H9 (cell line): ENCODE measurements around the gene RHOD. TPM values are rescaled to one million over a fixed set of nuclear protein-coding genes. Genes with fewer than 3 reads are reported as not detected.

Experiments
- DNase-seq: peaks from one replicate; pipeline ENCODE4 v3.0.0-alpha.2; 2017
- H2AFZ ChIP-seq: one replicate; pipeline ENCODE4 v1.6.1; 2013; ENCODE audit warnings: mild to moderate bottlenecking, low read length, control low read depth, moderate library complexity
- H2AK5ac ChIP-seq: 2 replicates; pipeline ENCODE4 v1.6.1; 2013; ENCODE audit warnings: low read length, control low read depth, mixed read lengths; ENCODE audit not compliant: insufficient read length
- H2BK120ac ChIP-seq: one replicate; pipeline ENCODE4 v1.6.1; 2013; ENCODE audit warnings: low read depth, mild to moderate bottlenecking, low read length, control low read depth, inconsistent platforms; ENCODE audit not compliant: poor library complexity, severe bottlenecking
- H2BK12ac ChIP-seq: 2 replicates; pipeline ENCODE4 v1.6.1; 2013; ENCODE audit warnings: low read length, control low read depth, mixed read lengths, low read depth; ENCODE audit not compliant: insufficient read length
- H2BK15ac ChIP-seq: 2 replicates; pipeline ENCODE4 v1.6.1; 2013; ENCODE audit warnings: low read depth, low read length, control low read depth
- H2BK20ac ChIP-seq: one replicate; pipeline ENCODE4 v1.6.1; 2013; ENCODE audit warnings: low read depth, mild to moderate bottlenecking, low read length, control low read depth, inconsistent platforms; ENCODE audit not compliant: poor library complexity, severe bottlenecking
- H2BK5ac ChIP-seq: 2 replicates; pipeline ENCODE4 v1.6.1; 2013; ENCODE audit warnings: low read length, control low read depth, mixed read lengths; ENCODE audit not compliant: insufficient read length
- H3K14ac ChIP-seq: 2 replicates; pipeline ENCODE4 v1.6.1; 2013; ENCODE audit warnings: low read length, control low read depth; ENCODE audit not compliant: insufficient read depth
- H3K18ac ChIP-seq: 2 replicates; pipeline ENCODE4 v1.6.1; 2013; ENCODE audit warnings: low read depth, mild to moderate bottlenecking, mixed read lengths, low read length, control low read depth; ENCODE audit not compliant: insufficient read length
- H3K23ac ChIP-seq: 2 replicates; pipeline ENCODE4 v1.6.1; 2013; ENCODE audit warnings: low read length, control low read depth, mixed read lengths, low read depth; ENCODE audit not compliant: insufficient read length
- H3K23me2 ChIP-seq: 2 replicates; pipeline ENCODE4 v1.6.1; 2013; ENCODE audit warnings: low read depth, mild to moderate bottlenecking, mixed read lengths, low read length, control low read depth; ENCODE audit not compliant: insufficient read length, poor library complexity, severe bottlenecking
- H3K27ac ChIP-seq: 2 replicates; pipeline ENCODE4 v1.5.1; 2013; ENCODE audit warnings: low read length, control low read depth, mixed read lengths, low read depth; ENCODE audit not compliant: insufficient read length
- H3K27me3 ChIP-seq: 2 replicates; pipeline ENCODE4 v1.6.1; 2013; ENCODE audit warnings: low read length, control low read depth, inconsistent platforms; ENCODE audit not compliant: insufficient read depth
- H3K4ac ChIP-seq: 2 replicates; pipeline ENCODE4 v1.6.1; 2013; ENCODE audit warnings: low read depth, mild to moderate bottlenecking, control low read depth, inconsistent platforms, low read length, moderate library complexity
- H3K4me1 ChIP-seq: 2 replicates; pipeline ENCODE4 v1.6.1; 2013; ENCODE audit warnings: low read length, control low read depth, inconsistent platforms; ENCODE audit not compliant: insufficient read depth
- H3K4me2 ChIP-seq: 2 replicates; pipeline ENCODE4 v1.6.1; 2013; ENCODE audit warnings: low read length, control low read depth, mixed read lengths; ENCODE audit not compliant: insufficient read length, insufficient read depth
- H3K56ac ChIP-seq: 2 replicates; pipeline ENCODE4 v1.6.1; 2013; ENCODE audit warnings: low read depth, mild to moderate bottlenecking, mixed read lengths, low read length, control low read depth; ENCODE audit not compliant: insufficient read length
- H3K79me1 ChIP-seq: 2 replicates; pipeline ENCODE4 v1.6.1; 2013; ENCODE audit warnings: low read depth, mild to moderate bottlenecking, moderate library complexity, low read length, control low read depth, inconsistent platforms; ENCODE audit not compliant: insufficient read depth, poor library complexity, severe bottlenecking
- H3K79me2 ChIP-seq: 2 replicates; pipeline ENCODE4 v1.6.1; 2013; ENCODE audit warnings: low read length, control low read depth, inconsistent platforms; ENCODE audit not compliant: insufficient read depth
- H3K9ac ChIP-seq: 2 replicates; pipeline ENCODE4 v1.6.1; 2013; ENCODE audit warnings: low read length, control low read depth, mixed read lengths; ENCODE audit not compliant: insufficient read length; ENCODE audit errors: extremely low read depth
- H3K9me3 ChIP-seq: one replicate; pipeline ENCODE4 v1.6.1; 2013; ENCODE audit warnings: low read depth, low read length, inconsistent platforms; ENCODE audit not compliant: control insufficient read depth
- H3T11ph ChIP-seq: one replicate; pipeline ENCODE4 v1.6.1; 2013; ENCODE audit warnings: mild to moderate bottlenecking, low read length, control low read depth, inconsistent platforms
- H4K20me1 ChIP-seq: one replicate; pipeline ENCODE4 v1.6.1; 2013; ENCODE audit not compliant: control insufficient read depth, insufficient read length, insufficient read depth
- H4K5ac ChIP-seq: 2 replicates; pipeline ENCODE4 v1.6.1; 2013; ENCODE audit warnings: low read depth, mild to moderate bottlenecking, mixed read lengths, low read length, control low read depth; ENCODE audit not compliant: insufficient read length
- H4K8ac ChIP-seq: replicated peaks from 2 replicates; pipeline ENCODE4 v1.6.1; 2013; ENCODE audit warnings: low read length, control low read depth, mixed read lengths, low read depth; ENCODE audit not compliant: insufficient read length
- H4K91ac ChIP-seq: 2 replicates; pipeline ENCODE4 v1.6.1; 2013; ENCODE audit warnings: low read depth, mild to moderate bottlenecking, moderate library complexity, mixed read lengths, low read length, control low read depth; ENCODE audit not compliant: insufficient read length
- H3K27ac Mint-ChIP-seq, 3 experiments: 2 replicates in 2 of 3; 3 replicates in 1 of 3; pipeline ENCODE4 v1.8.0; 2020 to 2021; ENCODE audit warnings: mixed read lengths in 3 of 3, mild to moderate bottlenecking in 1 of 3, moderate library complexity in 1 of 3
- H3K27me3 Mint-ChIP-seq: 2 replicates; pipeline ENCODE4 v1.8.0; 2021; ENCODE audit warnings: low read depth, mild to moderate bottlenecking, moderate library complexity, mixed read lengths
- H3K36me3 Mint-ChIP-seq, 3 experiments: 2 replicates in 2 of 3; 3 replicates in 1 of 3; pipeline ENCODE4 v1.8.0; 2020 to 2021; ENCODE audit warnings: low read depth in 3 of 3, mixed read lengths in 3 of 3; ENCODE audit not compliant: insufficient read depth in 1 of 3
- H3K4me1 Mint-ChIP-seq, 2 experiments: 2 replicates each; pipeline ENCODE4 v1.8.0; 2020; ENCODE audit warnings: mixed read lengths in 2 of 2
- H3K4me3 Mint-ChIP-seq, 2 experiments: 2 replicates in 1 of 2; 3 replicates in 1 of 2; pipeline ENCODE4 v1.8.0; 2020 to 2021; ENCODE audit warnings: mild to moderate bottlenecking in 2 of 2, mixed read lengths in 2 of 2, moderate library complexity in 1 of 2
- H3K9me3 Mint-ChIP-seq, 2 experiments: 2 replicates in 1 of 2; 3 replicates in 1 of 2; pipeline ENCODE4 v1.8.0; 2020; ENCODE audit warnings: mild to moderate bottlenecking in 2 of 2, mixed read lengths in 2 of 2, moderate library complexity in 1 of 2
- WGBS: extraction: QIAGEN DNeasy Blood & Tissue Kit; methylation state at CpG from one replicate; pipeline ENCODE4 v1.1.7; 2013; ENCODE audit warnings: missing lambda C conversion rate, low lambda C conversion rate, mixed read lengths; ENCODE audit not compliant: insufficient read length; ENCODE audit errors: extremely low coverage; 5-methylcytosine and 5-hydroxymethylcytosine counted together
- total RNA-seq: library from RNA; stranded (reverse); gene quantifications from 2 replicates; pipeline ENCODE4 v1.2.1, GENCODE V29; 2021
- TF ChIP-seq, protein P1 (sequence below): fragments of 200-600 bp; sonication (generic); conservative IDR thresholded peaks from 3 replicates; pipeline ENCODE4 v1.8.0; 2021; ENCODE audit warnings: antibody characterized with exemption, mild to moderate bottlenecking

Gene RHOD
- total RNA-seq, 1 experiment from 2014 or later: 14.8 TPM

DNA sequence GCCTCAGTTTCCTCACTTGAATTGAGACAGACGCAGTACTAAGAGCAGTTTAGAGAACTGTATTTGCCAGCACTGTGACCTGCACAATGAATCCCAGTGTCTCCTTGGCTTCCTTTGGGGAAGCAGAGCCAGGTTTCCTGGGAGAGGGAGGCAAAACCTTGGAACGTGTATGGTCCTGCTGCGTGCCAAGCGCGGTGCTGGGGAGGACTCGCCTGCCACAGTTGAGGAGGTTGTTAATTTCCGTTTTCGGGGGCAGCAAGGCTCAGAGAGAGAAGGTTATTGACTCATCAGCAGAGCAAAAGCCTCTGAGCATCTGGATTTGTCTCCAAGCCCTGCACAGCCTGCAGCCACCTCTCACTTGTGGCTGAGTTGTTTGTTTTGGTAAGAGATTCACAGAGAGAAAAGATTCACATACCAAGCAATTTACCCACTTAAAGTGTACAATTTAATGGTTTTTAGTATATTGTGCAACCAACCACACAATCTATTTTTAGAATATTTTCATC, 22.9 kb upstream of the RHOD start:
- Histone ChIP-seq H3K14ac (no peak overlapping the region), H3T11ph (no peak overlapping the region), H3K27me3 (no peaks in the 10 kb centered on the region), H2BK5ac (no peak overlapping the region), H2BK12ac (no peak overlapping the region), H3K4ac (no peak overlapping the region), H2BK20ac (no peak overlapping the region), H2BK15ac (no peak overlapping the region), H3K4me1 (no peaks in the 10 kb centered on the region), H2BK120ac (no peak overlapping the region), H3K23ac (no peak overlapping the region), H3K18ac (no peak overlapping the region), H3K79me1 (no peaks in the 10 kb centered on the region), H3K9ac (no peak overlapping the region), H4K91ac (no peak overlapping the region), H3K9me3 (no peaks in the 10 kb centered on the region), H3K4me2 (no peak overlapping the region), H4K8ac (no peak overlapping the region), H2AK5ac (no peak overlapping the region), H4K5ac (no peak overlapping the region), H3K56ac (no peak overlapping the region), H4K20me1 (no peaks in the 10 kb centered on the region), H3K27ac (no peak overlapping the region), H3K79me2 (no peaks in the 10 kb centered on the region), H3K23me2 (no peaks in the 10 kb centered on the region), H2AFZ (no peak overlapping the region)
- Mint-ChIP-seq H3K4me1 (peaks cover 16% of the 10 kb centered on the region in 2 experiments), H3K27ac (no peak overlapping the region), H3K27me3 (no peaks in the 10 kb centered on the region), H3K9me3 (no peaks in the 10 kb centered on the region), H3K4me3 (no peak overlapping the region; a peak in 1 of 5 replicates), H3K36me3 (no peaks in the 10 kb centered on the region)
- WGBS: no CpG with 5 or more reads among the region's 8 CpGs
- DNase-seq: no peak
- TF ChIP-seq, protein P1, sequence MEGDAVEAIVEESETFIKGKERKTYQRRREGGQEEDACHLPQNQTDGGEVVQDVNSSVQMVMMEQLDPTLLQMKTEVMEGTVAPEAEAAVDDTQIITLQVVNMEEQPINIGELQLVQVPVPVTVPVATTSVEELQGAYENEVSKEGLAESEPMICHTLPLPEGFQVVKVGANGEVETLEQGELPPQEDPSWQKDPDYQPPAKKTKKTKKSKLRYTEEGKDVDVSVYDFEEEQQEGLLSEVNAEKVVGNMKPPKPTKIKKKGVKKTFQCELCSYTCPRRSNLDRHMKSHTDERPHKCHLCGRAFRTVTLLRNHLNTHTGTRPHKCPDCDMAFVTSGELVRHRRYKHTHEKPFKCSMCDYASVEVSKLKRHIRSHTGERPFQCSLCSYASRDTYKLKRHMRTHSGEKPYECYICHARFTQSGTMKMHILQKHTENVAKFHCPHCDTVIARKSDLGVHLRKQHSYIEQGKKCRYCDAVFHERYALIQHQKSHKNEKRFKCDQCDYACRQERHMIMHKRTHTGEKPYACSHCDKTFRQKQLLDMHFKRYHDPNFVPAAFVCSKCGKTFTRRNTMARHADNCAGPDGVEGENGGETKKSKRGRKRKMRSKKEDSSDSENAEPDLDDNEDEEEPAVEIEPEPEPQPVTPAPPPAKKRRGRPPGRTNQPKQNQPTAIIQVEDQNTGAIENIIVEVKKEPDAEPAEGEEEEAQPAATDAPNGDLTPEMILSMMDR: no peak
